Right cardiac atrium (tissue), 5 donors: Measurements from ENCODE around the gene PCDHGA6. TPM values are rescaled to one million over a fixed set of nuclear protein-coding genes. Genes with fewer than 3 reads are reported as not detected.
"Not testable (repeated sequence)": the region's sequence is repeated elsewhere in the genome, so short reads cannot be mapped to it uniquely, and the experiment has no call there.

Experiments used
- ATAC-seq, 2 donors: fragments of 200-7000 bp; cut with Tn5 transposase; one replicate each; pipeline versions ENCODE4 v1.8.0 to v1.9.1; 2020; ENCODE audit warnings: moderate library complexity in 2 of 2, mild to moderate bottlenecking in 1 of 2
- DNase-seq, 3 donors: peaks; one replicate each; pipeline ENCODE4 v3.0.0-alpha.2; 2020
- H3K27ac ChIP-seq: one replicate; pipeline ENCODE4 v1.5.1; 2013; ENCODE audit warnings: mild to moderate bottlenecking, low read length, control low read depth, moderate library complexity
- H3K27me3 ChIP-seq: one replicate; pipeline ENCODE4 v1.6.1; 2013; ENCODE audit not compliant: control insufficient read depth, insufficient read depth
- H3K4me1 ChIP-seq: one replicate; pipeline ENCODE4 v1.6.1; 2013; ENCODE audit warnings: low read length; ENCODE audit not compliant: control insufficient read depth, insufficient read depth
- H3K4me3 ChIP-seq: one replicate; pipeline ENCODE4 v1.5.1; 2013; ENCODE audit warnings: low read length, control low read depth
- H3K9me3 ChIP-seq: one replicate; pipeline ENCODE4 v1.6.1; 2013; ENCODE audit warnings: low read length; ENCODE audit not compliant: control insufficient read depth
- WGBS: extraction: QIAGEN DNeasy Blood & Tissue Kit; methylation state at CpG from one replicate; pipeline ENCODE4 v1.1.7; 2013; 5-methylcytosine and 5-hydroxymethylcytosine counted together
- intact Hi-C, 4 donors: fragments of 100-400 bp; cut with DNase I; formaldehyde crosslinking; loops; one replicate each; pipeline versions ENCODE4 v1.11.0 to v1.14.0; 2022 to 2023
- polyA plus RNA-seq: library from polyadenylated mRNA; stranded (reverse); fragments of 200-250 nt; gene quantifications from one replicate; pipeline ENCODE4 v1.2.3, GENCODE V29; 2013
- total RNA-seq, 4 donors: library from RNA; stranded (reverse); fragmentation: NEBNext Ultra II Directional; extraction: Animal tissue kit (Norgen Biotek cat#: 25700); gene quantifications; one replicate each; pipeline ENCODE4 v1.2.1, GENCODE V29; 2021
- donor health status: healthy with polysubstance abuse.
- donor health status: DM: no; HTN: yes; CAD: no.
- donor health status: DM: no; HTN: no; CAD: no.
- donor health status: DM: no; HTN: yes; CAD: no; lungs with severe emphysema.
- donor health status: DM: yes; HTN: yes; CAD: no.

Gene PCDHGA6
- total and polyA plus RNA-seq, 5 donors = 2.2 to 5.3 (median 4.9) TPM

GRCh38 chr5:141383345-141383744, 9.7 kb downstream of the PCDHGA6 start:
- 33% methylated on average over 21 of the region's 21 CpGs for WGBS
- intact Hi-C loops = no loop called here
- no peaks in the 10 kb centered on the region for H3K4me1 ChIP-seq
- H3K27me3 ChIP-seq = no peaks in the 10 kb centered on the region
- H3K4me3 ChIP-seq = peak overlapping the region; percentile 58
- H3K27ac ChIP-seq = no peak overlapping the region
- peaks cover 4% of the 10 kb centered on the region for H3K9me3 ChIP-seq
- DNase-seq (no peak), ATAC-seq (no peak)

DNA sequence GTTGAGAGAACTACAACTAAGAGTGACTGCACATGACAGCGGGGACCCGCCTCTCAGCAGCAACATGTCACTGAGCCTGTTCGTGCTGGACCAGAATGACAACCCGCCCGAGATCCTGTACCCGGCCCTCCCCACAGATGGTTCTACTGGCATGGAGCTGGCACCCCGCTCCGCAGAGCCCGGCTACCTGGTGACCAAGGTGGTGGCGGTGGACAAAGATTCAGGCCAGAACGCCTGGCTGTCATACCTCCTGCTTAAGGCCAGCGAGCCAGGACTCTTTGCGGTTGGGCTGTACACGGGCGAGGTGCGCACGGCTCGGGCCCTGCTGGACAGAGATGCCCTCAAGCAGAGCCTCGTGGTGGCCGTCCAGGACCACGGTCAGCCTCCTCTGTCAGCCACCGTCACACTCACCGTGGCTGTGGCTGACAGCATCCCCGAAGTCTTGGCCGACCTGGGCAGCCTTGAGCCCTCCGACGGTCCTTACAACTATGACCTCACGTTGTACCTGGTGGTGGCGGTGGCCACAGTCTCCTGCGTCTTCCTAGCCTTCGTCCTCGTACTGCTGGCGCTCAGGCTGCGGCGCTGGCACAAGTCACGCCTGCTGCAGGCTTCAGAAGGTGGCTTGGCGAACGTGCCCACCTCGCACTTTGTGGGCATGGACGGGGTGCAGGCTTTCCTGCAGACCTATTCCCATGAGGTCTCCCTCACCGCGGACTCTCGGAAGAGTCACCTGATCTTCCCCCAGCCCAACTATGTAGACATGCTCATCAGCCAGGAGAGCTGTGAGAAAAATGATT, 11.0 kb downstream of the PCDHGA6 start:
- H3K4me1 ChIP-seq = no peaks in the 10 kb centered on the region
- H3K27me3 ChIP-seq = no peaks in the 10 kb centered on the region
- WGBS = 43% methylated on average over 43 of the region's 43 CpGs
- no peak for ATAC-seq
- DNase-seq = no peak
- H3K4me3 ChIP-seq = no peak overlapping the region
- intact Hi-C loops = no loop called here
- peaks cover 4% of the 10 kb centered on the region for H3K9me3 ChIP-seq
- H3K27ac ChIP-seq = no peak overlapping the region

- intact Hi-C loops, H3K9me3 ChIP-seq, H3K27me3 ChIP-seq, H3K27ac ChIP-seq, H3K4me1 ChIP-seq: not testable (repeated sequence)
- DNase-seq (peak in 2 of 3 donors; percentile 67 to 78), ATAC-seq (peak; percentile 69 to 76)
- WGBS = 9% methylated on average over 22 of the region's 40 CpGs
- peak within 1 kb of the TSS; percentile 35 for H3K4me3 ChIP-seq
Measured at GRCh38 chr5:141387557-141388311, 14.0 kb downstream of the PCDHGA6 start, which contains the start of gene PCDHGB4. PCDHGB4 (plus strand) TSS chr5:141387698; CDS start chr5:141387885, 187 bp downstream.

DNA sequence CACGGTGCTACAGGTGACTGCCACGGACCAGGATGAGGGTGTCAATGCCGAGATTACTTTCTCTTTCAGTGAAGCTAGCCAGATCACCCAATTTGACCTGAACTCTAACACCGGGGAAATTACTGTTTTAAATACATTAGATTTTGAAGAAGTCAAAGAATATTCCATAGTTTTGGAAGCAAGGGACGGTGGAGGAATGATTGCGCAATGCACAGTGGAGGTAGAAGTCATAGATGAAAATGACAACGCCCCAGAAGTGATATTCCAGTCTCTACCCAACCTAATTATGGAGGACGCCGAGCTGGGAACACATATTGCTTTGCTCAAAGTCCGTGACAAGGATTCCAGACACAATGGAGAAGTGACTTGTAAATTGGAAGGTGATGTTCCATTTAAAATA, 15.0 kb downstream of the PCDHGA6 start:
- ATAC-seq = no peak

DNA sequence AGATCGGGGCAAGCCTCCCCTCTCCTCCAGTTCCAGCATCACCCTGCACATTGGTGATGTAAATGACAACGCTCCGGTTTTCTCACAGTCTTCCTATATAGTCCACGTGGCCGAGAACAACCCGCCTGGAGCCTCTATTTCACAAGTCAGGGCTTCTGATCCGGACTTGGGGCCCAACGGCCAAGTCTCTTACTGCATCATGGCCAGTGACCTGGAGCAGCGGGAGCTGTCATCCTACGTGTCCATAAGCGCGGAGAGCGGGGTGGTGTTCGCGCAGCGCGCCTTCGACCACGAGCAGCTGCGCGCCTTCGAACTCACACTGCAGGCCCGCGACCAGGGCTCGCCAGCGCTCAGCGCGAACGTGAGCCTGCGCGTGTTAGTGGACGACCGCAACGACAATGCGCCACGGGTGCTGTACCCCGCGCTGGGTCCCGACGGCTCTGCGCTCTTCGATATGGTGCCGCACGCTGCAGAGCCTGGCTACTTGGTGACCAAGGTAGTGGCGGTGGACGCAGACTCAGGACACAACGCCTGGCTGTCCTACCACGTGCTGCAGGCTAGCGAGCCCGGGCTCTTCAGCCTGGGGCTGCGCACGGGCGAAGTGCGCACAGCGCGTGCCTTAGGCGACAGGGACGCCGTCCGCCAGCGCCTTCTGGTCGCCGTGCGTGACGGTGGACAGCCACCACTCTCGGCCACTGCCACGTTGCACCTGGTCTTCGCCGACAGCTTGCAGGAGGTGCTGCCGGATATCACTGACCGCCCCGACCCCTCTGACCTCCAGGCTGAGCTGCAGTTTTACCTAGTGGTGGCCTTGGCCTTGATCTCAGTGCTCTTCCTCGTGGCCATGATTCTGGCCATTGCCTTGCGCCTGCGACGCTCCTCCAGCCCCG, 15.7 kb downstream of the PCDHGA6 start:
- H3K4me1 ChIP-seq = no peaks in the 10 kb centered on the region
- WGBS = 30% methylated on average over 77 of the region's 77 CpGs
- H3K27ac ChIP-seq = no peak overlapping the region
- intact Hi-C loops = no loop called here
- DNase-seq = peak in 1 of 3 donors; percentile 35
- H3K27me3 ChIP-seq = no peaks in the 10 kb centered on the region
- H3K9me3 ChIP-seq = peaks cover 9% of the 10 kb centered on the region
- no peak for ATAC-seq
- H3K4me3 ChIP-seq = no peak overlapping the region

More for the DNA sequence above, 15.0 kb downstream of the PCDHGA6 start:
- no peak overlapping the region for H3K27ac ChIP-seq
- intact Hi-C loops = no loop called here
- DNase-seq = no peak
- H3K4me3 ChIP-seq = no peak overlapping the region
- H3K9me3 ChIP-seq = peaks cover 9% of the 10 kb centered on the region
- 42% methylated on average over 10 of the region's 10 CpGs for WGBS
- H3K4me1 ChIP-seq = no peaks in the 10 kb centered on the region
- H3K27me3 ChIP-seq = no peaks in the 10 kb centered on the region

DNA sequence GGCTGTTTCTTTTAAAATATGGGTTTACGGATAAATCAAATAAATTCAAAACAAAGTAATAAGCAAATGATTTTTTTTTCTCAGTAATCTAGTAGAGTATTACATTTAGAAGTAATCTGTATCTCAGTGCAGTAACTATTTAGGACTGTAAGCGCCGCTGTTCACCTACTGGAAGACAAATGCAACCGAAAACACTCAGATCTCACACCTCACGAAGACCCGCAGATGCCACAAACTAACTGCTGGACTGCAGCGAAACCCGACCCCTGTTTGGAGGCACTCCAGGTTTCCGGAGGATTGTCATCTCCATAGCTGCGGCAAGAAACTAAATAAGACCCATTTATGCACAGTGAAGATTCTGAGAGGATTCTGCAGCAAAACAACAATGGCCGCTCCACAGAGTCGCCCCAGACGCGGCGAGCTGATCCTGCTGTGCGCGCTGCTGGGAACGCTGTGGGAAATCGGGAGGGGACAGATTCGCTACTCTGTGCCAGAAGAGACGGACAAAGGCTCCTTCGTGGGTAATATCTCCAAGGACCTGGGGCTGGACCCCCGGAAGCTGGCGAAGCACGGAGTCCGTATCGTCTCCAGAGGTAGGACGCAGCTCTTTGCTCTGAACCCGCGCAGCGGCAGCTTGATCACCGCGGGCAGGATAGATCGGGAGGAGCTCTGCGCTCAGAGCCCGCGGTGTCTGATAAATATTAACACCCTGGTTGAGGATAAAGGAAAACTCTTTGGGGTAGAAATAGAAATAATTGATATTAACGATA, 18.9 kb downstream of the PCDHGA6 start, which contains the start of gene PCDHGA8:
Gene PCDHGA8 (plus strand): TSS at position 205 of the 770 bp plus-strand sequence. CDS start 181 bp downstream, at position 386.
- Histone ChIP-seq H3K4me3 (no peak within 1 kb of the TSS), H3K27me3 (no peaks in the 10 kb centered on the region), H3K4me1 (no peaks in the 10 kb centered on the region), H3K27ac (no peak within 1 kb of the TSS), H3K9me3 (peaks cover 13% of the 10 kb centered on the region)
- intact Hi-C loops = no loop called here
- DNase-seq (no peak), ATAC-seq (no peak)
- WGBS = 26% methylated on average over 38 of the region's 38 CpGs

DNA sequence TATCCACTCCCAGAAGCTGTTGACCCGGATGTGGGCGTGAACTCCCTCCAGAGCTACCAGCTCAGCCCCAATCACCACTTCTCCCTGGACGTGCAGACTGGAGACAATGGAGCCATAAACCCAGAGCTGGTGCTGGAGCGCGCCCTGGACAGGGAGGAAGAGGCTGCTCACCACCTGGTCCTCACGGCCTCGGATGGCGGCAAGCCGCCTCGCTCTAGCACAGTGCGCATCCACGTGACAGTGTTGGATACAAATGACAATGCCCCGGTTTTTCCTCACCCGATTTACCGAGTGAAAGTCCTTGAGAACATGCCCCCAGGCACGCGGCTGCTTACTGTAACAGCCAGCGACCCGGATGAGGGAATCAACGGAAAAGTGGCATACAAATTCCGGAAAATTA, 19.6 kb downstream of the PCDHGA6 start:
- intact Hi-C loops = no loop called here
- Histone ChIP-seq H3K27me3 (no peaks in the 10 kb centered on the region), H3K4me3 (no peak overlapping the region), H3K4me1 (no peaks in the 10 kb centered on the region), H3K27ac (no peak overlapping the region), H3K9me3 (peaks cover 13% of the 10 kb centered on the region)
- WGBS = 35% methylated on average over 21 of the region's 21 CpGs
- no peak for DNase-seq
- ATAC-seq = no peak

GRCh38 chr5:141394401-141395187, 20.9 kb downstream of the PCDHGA6 start:
- H3K4me1 ChIP-seq, intact Hi-C loops, H3K27ac ChIP-seq, DNase-seq, ATAC-seq, H3K4me3 ChIP-seq, H3K27me3 ChIP-seq: not testable (repeated sequence)
- peaks cover 14% of the 10 kb centered on the region for H3K9me3 ChIP-seq
- WGBS = 31% methylated on average over 43 of the region's 53 CpGs

DNA sequence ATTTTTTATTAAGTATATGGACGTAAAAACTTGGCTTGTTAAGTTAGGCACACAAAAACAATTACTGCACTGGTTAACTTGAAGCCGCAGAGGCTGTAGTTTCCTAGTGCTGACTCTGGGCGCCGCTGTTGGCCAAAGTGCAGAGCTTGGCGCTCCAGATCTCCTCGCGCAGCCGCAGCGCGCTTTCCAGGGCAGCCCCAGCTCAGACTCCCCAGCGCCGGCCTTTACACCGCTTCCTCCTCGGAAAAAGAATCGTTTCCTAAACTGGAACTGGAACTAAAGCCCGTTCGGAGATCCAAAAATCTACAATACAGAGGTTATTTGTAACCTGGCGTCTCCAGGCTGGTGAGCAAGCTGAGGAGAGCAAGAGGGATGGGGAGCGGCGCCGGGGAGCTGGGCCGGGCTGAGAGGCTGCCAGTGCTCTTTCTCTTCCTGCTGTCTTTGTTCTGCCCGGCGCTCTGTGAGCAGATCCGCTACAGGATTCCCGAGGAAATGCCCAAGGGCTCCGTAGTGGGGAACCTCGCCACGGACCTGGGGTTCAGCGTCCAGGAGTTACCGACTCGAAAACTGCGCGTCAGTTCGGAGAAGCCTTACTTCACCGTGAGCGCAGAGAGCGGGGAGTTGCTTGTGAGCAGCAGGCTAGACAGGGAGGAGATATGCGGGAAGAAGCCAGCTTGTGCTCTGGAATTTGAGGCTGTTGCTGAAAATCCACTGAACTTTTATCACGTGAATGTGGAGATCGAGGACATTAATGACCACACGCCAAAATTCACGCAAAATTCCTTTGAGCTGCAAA, 24.3 kb downstream of the PCDHGA6 start, which contains the start of gene PCDHGB5:
Gene PCDHGB5 (plus strand): TSS at position 192 of the 796 bp plus-strand sequence. CDS start 181 bp downstream, at position 373.
- WGBS = 8% methylated on average over 24 of the region's 43 CpGs
- H3K27ac ChIP-seq, intact Hi-C loops, H3K4me1 ChIP-seq, H3K27me3 ChIP-seq: not testable (repeated sequence)
- DNase-seq (peak in 2 of 3 donors; percentile 76 to 80), ATAC-seq (peak; percentile 86 to 91)
- peaks cover 14% of the 10 kb centered on the region for H3K9me3 ChIP-seq
- peak within 1 kb of the TSS; percentile 23 for H3K4me3 ChIP-seq
